Islet of Langerhans (tissue), 1 donor: ENCODE data around the gene HCN1.

Experiments
- FAIRE-seq: peaks from one replicate; lab custom pipeline; 2011; peaks lifted over from hg19 to GRCh38; lab: Jason Lieb, UNC

HCN1 gene

DNA sequence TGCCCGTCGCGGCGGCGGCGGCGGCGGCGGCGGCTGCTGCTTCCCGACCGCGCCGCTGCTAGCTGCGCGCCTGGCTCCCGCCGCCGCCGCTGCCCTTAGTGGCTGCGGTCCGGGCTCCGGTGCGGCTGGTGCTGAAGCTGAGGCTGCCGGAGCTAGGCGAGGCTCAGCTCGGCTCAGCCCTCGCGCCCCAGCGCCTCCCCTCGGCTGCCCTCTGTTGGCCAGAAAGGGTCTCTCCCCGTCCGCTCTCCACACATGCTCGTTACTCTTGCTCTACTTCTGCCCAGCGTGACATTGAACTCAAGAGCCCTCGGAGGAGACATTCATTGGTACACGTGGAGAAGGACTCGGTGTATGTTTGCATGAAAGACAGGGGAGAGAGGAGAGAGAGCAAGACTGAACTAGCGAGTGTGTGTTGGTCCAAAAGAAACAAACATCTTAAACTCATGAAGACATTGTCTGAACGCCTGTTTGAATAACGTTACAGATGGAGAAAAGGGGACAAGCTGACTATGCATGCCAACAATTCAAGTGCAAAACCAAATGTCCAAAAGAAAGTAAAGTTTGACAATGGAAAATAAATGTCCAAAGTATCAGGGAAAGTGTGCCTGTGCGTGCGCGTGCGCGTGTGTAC, at the start of gene HCN1:
HCN1 (minus strand) TSS at position 175 of the 631 bp plus-strand sequence.
- no peak for FAIRE-seq

- FAIRE-seq: no peak
These were observed 44.9 kb upstream of the HCN1 start for GRCh38 chr5:45741110-45741509.

GRCh38 chr5:45737153-45737552, 41.0 kb upstream of the HCN1 start:
- FAIRE-seq: no peak

- no peak for FAIRE-seq
These were observed 29.4 kb upstream of the HCN1 start for GRCh38 chr5:45725537-45725936.

DNA sequence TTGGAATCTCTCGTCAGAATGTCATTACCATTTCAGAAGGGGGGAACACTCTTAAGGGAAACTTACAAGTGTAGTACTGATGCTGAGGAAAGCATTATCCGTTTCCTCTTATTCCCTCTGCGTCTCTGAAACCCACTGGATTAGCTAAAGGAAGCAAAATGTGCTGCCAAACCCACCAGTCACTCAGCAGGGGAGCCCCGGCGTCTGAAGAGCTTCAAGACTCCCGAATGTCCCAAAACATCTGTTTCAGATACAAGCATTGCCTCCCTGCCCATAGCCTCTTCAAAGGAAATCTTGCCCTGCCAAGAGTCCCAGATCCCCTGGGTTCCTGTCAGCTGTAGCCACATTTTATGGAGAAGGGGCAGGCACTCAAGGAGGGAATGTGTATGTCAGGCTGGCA, 1.0 kb upstream of the HCN1 start:
- no peak for FAIRE-seq

DNA sequence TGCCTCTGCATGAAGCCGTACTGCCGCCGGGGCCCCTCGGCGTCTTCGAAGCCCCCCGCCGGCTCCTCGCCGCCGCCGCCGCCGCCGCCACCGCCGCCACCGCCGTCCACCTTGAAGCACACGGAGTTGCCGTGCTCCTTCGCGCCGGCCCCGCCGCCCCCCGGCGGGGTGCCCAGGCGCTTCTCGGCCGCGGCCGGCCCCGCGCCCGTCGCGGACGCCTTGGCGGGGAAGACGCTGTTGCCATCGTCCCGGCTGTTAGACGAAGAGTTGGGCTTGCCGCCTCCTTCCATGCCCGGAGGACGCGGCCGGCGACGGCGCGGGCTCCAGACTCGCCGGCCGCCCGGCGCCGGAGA, 400 bp downstream of the HCN1 start:
- no peak for FAIRE-seq

GRCh38 chr5:45694971-45695803, 993 bp downstream of the HCN1 start:
- FAIRE-seq: no peak

- peak; percentile 64 for FAIRE-seq
These were observed 1.8 kb downstream of the HCN1 start for GRCh38 chr5:45694255-45694814.

- FAIRE-seq: no peak
These were observed 3.7 kb downstream of the HCN1 start for GRCh38 chr5:45692481-45692880.

DNA sequence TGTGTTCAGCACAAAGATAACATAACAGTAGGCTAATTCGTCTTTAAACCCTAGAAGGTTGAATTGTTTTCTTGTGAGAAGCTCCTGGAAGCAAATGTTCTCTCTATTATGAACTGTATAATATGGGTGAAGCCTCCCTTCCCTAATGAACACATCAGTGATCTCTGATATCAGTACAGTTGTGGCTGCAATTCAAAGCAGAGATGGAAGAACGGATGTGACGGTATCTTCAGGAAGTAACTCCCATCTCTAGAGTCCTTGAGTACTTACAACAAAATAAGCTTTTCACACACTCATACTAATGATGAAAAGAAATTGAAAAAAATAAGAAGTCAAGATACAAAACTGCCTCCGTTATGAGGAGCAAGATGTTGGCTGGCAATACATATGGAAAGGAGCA, 4.5 kb downstream of the HCN1 start:
- FAIRE-seq: no peak

- no peak for FAIRE-seq
These were observed 8.5 kb downstream of the HCN1 start for GRCh38 chr5:45687701-45688100.

DNA sequence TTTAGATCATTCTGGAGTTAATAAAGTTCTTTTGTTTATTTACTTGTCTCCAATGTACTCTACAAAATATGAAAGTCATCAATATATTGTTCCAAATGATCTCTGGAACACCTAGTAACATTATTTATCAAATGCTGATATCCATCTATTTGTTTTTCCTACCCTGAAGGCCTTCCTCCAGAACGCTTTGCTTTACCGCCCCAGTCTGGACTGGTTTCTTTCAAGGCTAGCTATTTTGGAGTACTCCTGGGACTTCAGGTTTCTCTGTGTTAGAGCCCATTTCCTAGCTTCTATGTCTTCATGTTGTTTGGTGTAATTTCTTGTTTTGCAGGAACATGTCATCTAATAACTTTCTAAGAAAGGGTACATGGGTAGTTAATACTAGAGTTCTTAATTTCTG, 9.6 kb downstream of the HCN1 start:
- no peak for FAIRE-seq

DNA sequence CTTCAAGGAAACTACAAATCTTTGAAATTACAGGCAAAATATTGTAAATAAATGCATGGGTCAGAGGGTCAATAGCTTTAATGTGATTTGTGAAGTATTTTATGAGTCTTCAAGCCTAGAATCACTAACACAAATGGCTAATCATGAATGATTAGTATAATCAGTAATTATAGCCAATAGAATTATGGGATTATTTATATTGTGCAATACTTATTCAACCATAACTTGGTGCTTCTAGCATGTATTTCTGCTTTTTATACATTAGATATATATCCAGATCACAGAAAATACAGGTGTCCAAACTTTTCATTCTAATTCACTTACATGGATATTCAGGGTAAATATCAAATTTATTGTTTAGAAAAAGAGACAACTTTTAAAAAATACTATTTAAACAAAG, 12.1 kb downstream of the HCN1 start:
- FAIRE-seq: no peak

DNA sequence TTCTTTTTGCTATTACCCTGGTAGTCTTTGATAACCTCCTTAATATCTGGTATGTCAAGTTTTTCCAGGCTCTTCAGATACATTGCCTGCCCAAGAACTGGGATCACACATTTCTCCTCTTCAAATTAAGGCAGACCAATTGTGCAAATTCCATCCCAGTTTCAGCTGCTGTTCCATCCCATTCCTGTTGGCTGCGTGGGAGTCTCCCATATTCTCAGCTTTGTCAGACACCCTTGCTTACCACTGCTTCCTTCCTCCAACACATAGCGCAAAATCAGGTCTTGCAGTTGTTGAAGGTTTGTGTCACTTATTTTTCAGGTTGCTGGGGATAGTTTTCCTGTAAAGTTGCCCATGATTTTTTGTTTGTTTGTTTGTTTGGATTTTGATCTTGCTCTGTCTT, 15.2 kb downstream of the HCN1 start:
- no peak for FAIRE-seq

- FAIRE-seq: no peak
These were observed 18.7 kb downstream of the HCN1 start for GRCh38 chr5:45677524-45677923.

GRCh38 chr5:45672271-45672670, 23.9 kb downstream of the HCN1 start:
- FAIRE-seq: no peak

GRCh38 chr5:45648744-45649143, 47.4 kb downstream of the HCN1 start:
- no peak for FAIRE-seq

DNA sequence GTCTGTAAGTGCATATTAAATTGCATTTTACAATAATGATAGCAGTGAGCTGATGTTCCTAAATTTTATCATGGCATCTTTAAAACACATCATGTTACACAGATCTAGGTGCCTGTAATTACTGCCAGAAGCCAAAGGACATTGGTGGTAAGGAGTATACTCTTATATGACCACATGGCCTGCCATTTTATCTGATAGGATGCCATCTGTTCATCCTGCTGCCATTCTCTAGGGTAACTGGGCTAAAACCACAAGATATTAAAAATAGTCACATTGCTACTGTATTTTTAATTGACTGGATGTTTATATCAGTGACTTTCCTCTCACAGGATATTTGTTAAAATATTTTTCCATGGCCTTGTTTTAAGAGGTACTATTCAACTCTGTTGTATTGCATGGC, 53.1 kb downstream of the HCN1 start:
- FAIRE-seq: no peak

GRCh38 chr5:45642370-45642769, 53.8 kb downstream of the HCN1 start:
- no peak for FAIRE-seq

- FAIRE-seq: no peak
These were observed 57.1 kb downstream of the HCN1 start for GRCh38 chr5:45639040-45639439.

DNA sequence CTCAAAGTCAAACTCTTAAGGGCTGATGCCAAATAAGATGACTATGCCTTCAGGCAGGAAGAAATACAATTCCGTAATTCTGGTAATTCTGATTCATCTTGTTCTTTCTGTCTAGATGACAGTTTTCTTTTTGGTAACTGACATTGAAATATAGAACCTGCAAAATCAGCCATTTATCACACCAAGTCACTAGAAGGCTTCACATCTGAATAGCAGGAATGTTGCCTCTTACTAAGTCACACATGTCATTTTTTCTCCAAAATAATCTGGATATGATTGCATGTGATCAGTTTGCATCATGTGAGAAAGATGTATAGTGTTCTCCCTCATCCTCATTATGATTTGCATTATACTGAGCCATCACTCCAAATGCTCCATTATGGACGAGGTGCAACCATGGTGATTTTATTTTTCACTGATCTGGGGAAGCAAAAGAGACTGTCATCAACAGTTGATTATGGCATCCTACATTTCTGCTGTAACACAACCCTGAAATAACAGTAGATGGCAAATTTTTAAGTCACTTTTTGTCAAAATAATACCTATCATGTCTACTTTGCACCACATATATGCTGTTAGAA, 69.0 kb downstream of the HCN1 start:
- no peak for FAIRE-seq

DNA sequence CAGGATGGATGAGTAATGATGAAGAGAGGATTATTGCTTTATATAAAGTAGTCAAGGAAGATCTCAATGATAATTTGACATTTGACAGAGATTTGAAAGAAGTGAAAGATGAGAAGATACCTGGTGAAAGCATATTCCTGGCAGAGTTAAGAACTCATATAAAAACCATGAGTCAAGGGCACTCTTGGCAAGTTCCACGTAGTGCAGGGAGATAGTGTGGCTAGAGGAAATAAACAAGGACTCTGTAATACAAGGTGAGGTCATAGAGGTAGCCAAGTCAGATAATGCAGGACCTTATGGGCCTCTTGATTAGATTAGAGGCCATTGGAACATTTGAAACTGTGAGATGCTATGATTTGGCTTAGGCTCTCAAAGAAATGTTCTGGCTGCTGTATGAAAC, 72.3 kb downstream of the HCN1 start:
- no peak for FAIRE-seq

GRCh38 chr5:45622365-45622764, 73.8 kb downstream of the HCN1 start:
- FAIRE-seq: no peak
